ENCODE measurements around the gene LRRC71.

LRRC71 gene

GRCh38 chr1:156920233-156921052, at the start of gene LRRC71:
Gene LRRC71 (plus strand): TSS chr1:156920632. CDS start chr1:156920804, 172 bp downstream.
- no peak for DNase-seq (ENCODE audit: low read depth, low spot score)
- H3K27ac ChIP-seq = no peak within 1 kb of the TSS

DNA sequence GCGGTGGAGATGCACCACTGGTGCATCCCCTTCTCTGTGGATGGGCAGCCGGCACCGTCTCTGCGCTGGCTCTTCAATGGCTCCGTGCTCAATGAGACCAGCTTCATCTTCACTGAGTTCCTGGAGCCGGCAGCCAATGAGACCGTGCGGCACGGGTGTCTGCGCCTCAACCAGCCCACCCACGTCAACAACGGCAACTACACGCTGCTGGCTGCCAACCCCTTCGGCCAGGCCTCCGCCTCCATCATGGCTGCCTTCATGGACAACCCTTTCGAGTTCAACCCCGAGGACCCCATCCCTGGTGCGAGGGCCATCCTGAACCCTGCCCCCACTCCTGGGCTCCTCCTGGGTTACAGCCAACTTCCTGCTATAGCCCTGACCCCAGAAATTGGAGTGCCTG, 46.8 kb upstream of the LRRC71 start:
- DNase-seq (ENCODE audit: low read depth, low spot score) = no peak
- no peak overlapping the region for H3K27ac ChIP-seq

DNA sequence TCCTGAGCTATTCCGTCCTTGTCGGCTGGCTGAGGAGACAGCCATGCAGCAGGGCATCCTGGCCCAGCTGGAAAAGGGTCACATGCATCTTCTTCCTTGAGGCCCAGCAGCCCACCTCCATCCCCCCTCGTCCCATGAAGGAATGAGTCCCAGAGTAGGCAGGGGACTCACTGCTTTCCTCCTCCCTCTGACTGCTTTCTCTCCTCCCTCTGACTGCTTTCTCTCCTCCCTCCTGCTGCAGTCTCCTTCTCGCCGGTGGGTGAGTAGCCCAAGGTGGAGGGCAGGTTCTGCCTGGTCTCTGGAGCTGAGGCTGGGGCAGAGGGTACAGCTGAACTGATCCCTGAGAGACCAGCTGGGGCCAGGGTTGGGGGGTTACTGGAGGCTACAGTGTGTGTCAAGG, 46.3 kb upstream of the LRRC71 start:
- DNase-seq (ENCODE audit: low read depth, low spot score) = no peak
- H3K27ac ChIP-seq = no peak overlapping the region

GRCh38 chr1:156874572-156875340, 45.7 kb upstream of the LRRC71 start:
- DNase-seq (ENCODE audit: low read depth, low spot score) = no peak

DNA sequence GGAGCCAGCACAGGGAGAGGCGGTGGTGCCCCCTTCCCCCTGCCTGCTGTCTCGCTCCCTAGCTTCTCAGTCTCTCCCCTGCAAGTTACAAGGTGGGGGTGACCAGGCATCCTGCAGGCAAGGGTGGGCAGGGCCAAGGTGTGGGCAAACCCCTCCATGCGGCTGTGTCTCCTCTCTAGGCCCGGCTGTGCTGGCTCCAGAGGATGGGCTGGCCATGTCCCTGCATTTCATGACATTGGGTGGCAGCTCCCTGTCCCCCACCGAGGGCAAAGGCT, 45.2 kb upstream of the LRRC71 start:
- no peak for DNase-seq (ENCODE audit: low read depth, low spot score)
- H3K27ac ChIP-seq = no peak overlapping the region

More at GRCh38 chr1:156874572-156875340, 45.7 kb upstream of the LRRC71 start:
- H3K27ac ChIP-seq = no peak overlapping the region

DNA sequence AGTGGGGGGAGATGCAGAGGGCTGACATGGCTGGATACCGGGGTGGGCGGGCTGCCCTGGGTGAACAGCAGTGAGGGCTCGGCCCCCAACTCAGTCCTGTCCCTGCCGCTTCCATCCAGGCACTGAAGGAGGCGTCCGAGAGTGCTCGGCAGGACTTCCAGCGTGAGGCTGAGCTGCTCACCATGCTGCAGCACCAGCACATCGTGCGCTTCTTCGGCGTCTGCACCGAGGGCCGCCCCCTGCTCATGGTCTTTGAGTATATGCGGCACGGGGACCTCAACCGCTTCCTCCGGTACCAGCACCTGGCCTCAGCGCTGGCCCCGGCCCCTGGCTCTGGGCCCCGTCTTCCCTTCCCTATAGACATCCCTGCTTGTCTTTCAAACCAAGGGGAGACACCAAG, 44.2 kb upstream of the LRRC71 start:
- no peak overlapping the region for H3K27ac ChIP-seq
- DNase-seq (ENCODE audit: low read depth, low spot score) = no peak

DNA sequence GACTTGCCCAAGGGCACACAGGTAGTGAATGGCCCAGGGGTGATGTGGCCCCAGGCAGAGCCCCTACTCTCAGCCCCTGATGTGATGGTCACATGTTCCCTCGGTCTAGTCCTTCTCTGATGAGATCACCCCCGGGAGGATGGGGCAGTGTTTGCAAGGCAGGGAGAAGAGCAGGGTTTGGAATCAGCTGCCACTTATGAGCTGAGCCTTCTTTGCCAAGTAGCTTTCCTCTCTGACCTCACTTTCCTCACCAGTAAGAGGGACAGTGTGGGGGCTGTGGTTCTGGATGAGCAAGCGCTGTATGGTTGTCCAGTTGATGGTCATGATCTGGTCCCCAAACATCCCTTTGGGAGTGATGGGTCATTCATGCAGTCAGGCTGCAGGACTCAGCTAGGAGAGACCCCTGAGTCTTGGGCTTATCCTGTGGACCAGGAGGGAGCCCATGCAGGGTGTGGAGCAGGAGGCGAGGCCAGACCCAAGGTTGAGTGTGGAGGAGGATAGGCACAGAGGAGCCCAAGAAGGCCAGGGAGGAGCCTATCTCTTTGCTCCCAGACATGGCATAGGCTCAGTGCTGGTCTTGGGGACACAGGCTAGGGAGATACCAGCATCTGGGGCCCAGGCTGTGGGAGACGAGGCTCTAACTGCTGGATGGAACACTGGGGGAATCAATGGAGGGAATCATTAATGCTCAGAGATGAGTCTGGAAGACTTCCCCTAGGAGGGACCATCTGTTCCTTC, 42.8 kb upstream of the LRRC71 start:
- DNase-seq (ENCODE audit: low read depth, low spot score) = no peak
- no peak overlapping the region for H3K27ac ChIP-seq

DNA sequence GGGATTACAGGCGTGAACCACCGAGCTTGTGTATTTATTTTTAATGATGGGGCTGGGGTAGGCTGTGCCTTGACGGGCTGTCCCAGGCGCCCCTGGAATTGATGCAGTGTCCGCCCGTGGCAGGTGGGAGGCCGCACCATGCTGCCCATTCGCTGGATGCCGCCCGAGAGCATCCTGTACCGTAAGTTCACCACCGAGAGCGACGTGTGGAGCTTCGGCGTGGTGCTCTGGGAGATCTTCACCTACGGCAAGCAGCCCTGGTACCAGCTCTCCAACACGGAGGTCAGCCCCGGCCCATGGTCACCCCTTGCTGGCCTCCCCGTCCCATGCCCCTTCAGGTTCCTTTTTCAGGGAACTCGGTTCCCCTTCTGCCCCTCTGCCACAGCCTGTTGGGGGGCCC, 40.6 kb upstream of the LRRC71 start:
- no peak overlapping the region for H3K27ac ChIP-seq
- no peak for DNase-seq (ENCODE audit: low read depth, low spot score)

DNA sequence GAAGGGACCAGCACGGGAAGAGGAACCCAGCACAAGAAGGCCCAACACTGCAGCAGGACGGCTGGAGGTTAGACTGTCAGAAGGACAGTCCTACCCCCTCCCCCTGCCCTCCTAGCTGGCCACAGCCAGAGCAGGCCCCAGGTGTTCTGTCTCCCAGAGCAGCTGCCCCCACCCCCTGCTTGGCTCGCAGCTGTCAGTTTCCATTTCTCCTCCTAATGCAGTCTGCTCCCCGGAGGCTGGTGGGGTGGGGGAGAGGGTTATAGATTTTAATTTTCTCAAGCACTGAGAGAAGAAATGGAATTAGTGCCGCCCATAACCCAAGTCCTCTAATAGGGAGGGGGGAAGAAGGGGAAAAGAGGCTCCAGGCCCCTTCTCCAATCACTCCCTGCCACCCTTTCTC, 40.0 kb upstream of the LRRC71 start:
- no peak overlapping the region for H3K27ac ChIP-seq
- no peak for DNase-seq (ENCODE audit: low read depth, low spot score)

DNA sequence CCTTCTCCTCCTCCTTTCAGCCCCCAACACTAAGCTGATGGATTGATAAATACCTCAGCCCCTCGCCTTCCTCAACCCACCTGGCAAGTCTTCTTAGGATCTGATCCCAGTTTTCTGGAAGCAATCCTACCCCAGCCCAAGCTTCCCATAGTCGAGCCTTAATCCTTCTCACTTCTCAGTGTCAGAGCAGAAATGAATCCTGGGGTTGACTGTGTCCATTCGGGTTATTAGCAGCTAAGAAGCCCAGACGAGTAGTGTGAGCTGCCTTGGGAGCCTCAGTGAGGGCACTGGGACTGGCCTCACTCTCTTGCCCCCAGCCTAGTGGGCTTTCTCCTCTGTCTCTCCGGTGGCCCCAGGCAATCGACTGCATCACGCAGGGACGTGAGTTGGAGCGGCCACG, 39.3 kb upstream of the LRRC71 start:
- H3K27ac ChIP-seq = no peak overlapping the region
- DNase-seq (ENCODE audit: low read depth, low spot score) = no peak

- DNase-seq (ENCODE audit: low read depth, low spot score) = no peak
- no peak overlapping the region for H3K27ac ChIP-seq
Observed at GRCh38 chr1:156881663-156882062, 38.8 kb upstream of the LRRC71 start.

- DNase-seq (ENCODE audit: low read depth, low spot score) = no peak
- no peak overlapping the region for H3K27ac ChIP-seq
Observed at GRCh38 chr1:156882543-156882942, 37.9 kb upstream of the LRRC71 start.

GRCh38 chr1:156883919-156884318, 36.5 kb upstream of the LRRC71 start:
- DNase-seq (ENCODE audit: low read depth, low spot score) = no peak
- H3K27ac ChIP-seq = no peak overlapping the region

DNA sequence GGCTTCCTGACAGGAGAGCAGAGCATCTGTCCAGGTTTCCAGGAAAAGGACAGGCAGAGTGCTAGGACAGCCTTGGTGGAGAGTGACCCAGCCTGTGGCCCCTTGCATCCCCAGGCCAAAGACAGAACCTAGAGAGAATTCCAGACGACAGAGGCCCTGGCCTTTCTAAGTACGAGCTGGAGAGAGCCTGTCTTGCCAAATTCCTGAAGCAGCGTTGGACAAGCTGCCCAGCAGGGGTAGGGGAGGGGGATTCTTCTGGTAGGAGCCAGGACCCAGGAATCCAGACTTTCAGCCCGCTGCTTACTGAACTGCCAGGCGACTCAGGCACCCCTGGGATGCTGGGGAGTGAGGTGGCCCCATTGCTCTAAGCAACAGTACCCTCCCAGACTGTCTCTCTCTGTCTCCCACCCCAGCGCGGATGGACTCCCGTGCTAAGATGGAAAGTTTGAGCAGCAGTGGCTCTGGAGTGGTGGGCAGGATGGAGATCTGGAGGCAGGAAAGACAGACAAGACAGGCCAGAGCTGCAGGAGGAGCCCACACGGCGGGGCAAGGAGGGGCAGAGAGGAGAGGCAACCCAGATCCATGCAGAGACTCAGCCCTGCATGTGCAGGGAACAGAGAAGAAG, 35.8 kb upstream of the LRRC71 start:
- no peak for DNase-seq (ENCODE audit: low read depth, low spot score)
- no peak overlapping the region for H3K27ac ChIP-seq

DNA sequence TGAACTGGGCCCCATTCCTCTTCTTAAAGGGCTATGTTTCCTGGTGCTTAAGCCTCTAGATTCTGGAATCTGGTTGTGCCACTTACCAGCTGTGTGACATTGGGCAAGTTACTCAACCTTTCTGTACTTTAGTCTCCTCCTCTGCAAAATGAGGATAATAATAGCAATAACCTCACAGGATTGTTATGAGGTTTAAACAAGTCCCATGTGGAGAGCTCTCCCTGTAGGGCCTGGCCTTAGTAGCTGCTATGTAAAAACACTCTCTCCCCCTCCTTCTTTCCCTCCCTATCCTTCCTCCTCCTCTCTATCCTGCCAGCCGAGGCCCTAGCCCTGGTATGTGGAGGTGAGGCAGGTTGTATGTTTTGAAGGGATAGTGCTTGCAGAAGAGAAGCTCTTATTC, 35.1 kb upstream of the LRRC71 start:
- no peak for DNase-seq (ENCODE audit: low read depth, low spot score)
- no peak overlapping the region for H3K27ac ChIP-seq

- DNase-seq (ENCODE audit: low read depth, low spot score) = no peak
Observed at GRCh38 chr1:156885880-156886355, 34.5 kb upstream of the LRRC71 start.

DNA sequence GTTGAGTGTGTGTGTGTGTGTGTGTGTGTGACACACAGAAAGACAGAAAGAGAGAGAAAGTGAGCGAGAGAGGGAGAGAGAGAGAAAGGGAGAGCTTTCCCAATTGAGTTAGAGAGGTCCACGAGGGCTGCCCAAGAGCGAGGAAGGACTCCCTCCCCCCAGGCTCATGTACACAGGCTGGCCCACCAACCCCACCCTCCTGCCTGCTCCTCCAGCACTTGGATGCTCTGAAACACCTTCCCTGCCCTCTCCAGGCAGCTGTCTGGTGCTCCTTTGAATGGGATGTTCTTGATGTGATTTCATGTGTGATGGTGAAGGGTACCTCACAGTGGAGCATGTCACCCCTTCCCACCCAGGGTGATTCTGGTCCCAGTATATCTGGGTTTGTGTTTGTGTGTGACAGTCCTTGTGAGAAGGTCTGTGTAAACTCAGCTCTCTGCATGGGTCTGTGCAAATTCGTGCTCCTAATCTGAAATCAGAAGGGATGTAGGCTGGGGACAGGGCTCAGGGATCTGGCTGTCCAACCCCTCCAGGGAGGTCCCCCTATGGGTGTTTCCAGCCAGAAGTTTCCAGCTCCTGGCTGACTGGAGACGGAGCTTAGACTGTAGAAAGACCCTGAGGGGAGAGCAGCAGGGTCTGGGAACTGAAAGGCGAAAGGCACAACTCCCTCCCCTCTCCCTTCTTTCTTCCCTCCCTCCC, 33.7 kb upstream of the LRRC71 start:
- H3K27ac ChIP-seq = no peak overlapping the region
- no peak for DNase-seq (ENCODE audit: low read depth, low spot score)

More at GRCh38 chr1:156885880-156886355, 34.5 kb upstream of the LRRC71 start:
- no peak overlapping the region for H3K27ac ChIP-seq

DNA sequence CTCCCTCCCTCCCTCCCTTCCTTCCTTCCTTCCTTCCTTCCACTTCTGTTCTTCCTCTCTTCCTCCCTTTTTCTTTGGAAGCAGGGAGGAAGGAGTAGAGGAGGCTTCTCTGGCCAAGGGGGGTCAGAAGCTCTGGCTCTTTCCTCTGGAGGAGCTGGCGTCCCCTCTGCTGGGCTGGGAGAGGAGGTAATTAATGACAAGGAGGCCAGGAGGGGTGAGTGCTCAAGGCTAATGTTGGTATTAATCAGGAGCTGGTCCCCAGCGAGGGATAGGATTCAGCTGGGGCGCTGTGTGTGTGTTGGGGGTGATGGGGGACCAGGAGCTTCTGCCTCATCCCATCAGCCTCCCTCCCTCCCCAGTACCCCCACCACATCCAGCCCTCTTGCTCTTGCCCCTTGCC, 33.1 kb upstream of the LRRC71 start:
- no peak for DNase-seq (ENCODE audit: low read depth, low spot score)
- H3K27ac ChIP-seq = no peak overlapping the region

- H3K27ac ChIP-seq = no peak overlapping the region
- no peak for DNase-seq (ENCODE audit: low read depth, low spot score)
Observed at GRCh38 chr1:156887734-156888133, 32.7 kb upstream of the LRRC71 start.

Measured in epithelial cell of prostate (primary cell).